ENCODE results near the gene TMEM203.
A peak's percentile ranks its signal among the peaks of the same experiment; 100 is the strongest.

The TMEM203 gene

GRCh38 chr9:137228968-137229896 lies 23.8 kb upstream of the TMEM203 start:
- Histone ChIP-seq H3K27ac (no peak overlapping the region), H3K4me3 (no peak overlapping the region)
- no peak for TF ChIP-seq CTCF (IDR thresholded peaks at IDR 0.05)
- DNase-seq (ENCODE audit: low spot score), result no peak

- TF ChIP-seq CTCF (IDR thresholded peaks at IDR 0.05), result no peak
- H3K27ac ChIP-seq, result no peak overlapping the region
Measured at GRCh38 chr9:137228506-137228967, 23.1 kb upstream of the TMEM203 start.

GRCh38 chr9:137227853-137228505 lies 22.5 kb upstream of the TMEM203 start:
- no peak for DNase-seq (ENCODE audit: low spot score)
- no peak overlapping the region for H3K27ac ChIP-seq

More at GRCh38 chr9:137228506-137228967, 23.1 kb upstream of the TMEM203 start:
- DNase-seq (ENCODE audit: low spot score), result no peak
- no peak overlapping the region for H3K4me3 ChIP-seq

GRCh38 chr9:137227054-137227852 lies 21.8 kb upstream of the TMEM203 start, which contains the start of gene RNF224:
Gene RNF224 (plus strand): TSS chr9:137227502. CDS start chr9:137228336, 834 bp downstream.
- Histone ChIP-seq H3K4me3 (no peak within 1 kb of the TSS), H3K27ac (no peak within 1 kb of the TSS)
- DNase-seq (ENCODE audit: low spot score), result no peak
- peak; percentile 47 for TF ChIP-seq CTCF (IDR thresholded peaks at IDR 0.05)

More at GRCh38 chr9:137227853-137228505, 22.5 kb upstream of the TMEM203 start:
- no peak overlapping the region for H3K4me3 ChIP-seq
- no peak for TF ChIP-seq CTCF (IDR thresholded peaks at IDR 0.05)

GRCh38 chr9:137226338-137227053 lies 21.0 kb upstream of the TMEM203 start:
- no peak for DNase-seq (ENCODE audit: low spot score)
- Histone ChIP-seq H3K27ac (no peak overlapping the region), H3K4me3 (no peak overlapping the region)
- TF ChIP-seq CTCF (IDR thresholded peaks at IDR 0.05), result no peak

GRCh38 chr9:137225699-137226331 lies 20.4 kb upstream of the TMEM203 start:
- no peak for DNase-seq (ENCODE audit: low spot score)
- Histone ChIP-seq H3K4me3 (no peak overlapping the region), H3K27ac (no peak overlapping the region)
- TF ChIP-seq CTCF (IDR thresholded peaks at IDR 0.05), result no peak

All from coronary artery (tissue), 2 donors.